Naive B cell (primary cell): ENCODE results near the gene WASHC2C. TPM values are rescaled to one million over a fixed set of nuclear protein-coding genes. Genes with fewer than 3 reads are reported as not detected.

Source experiments
- polyA plus RNA-seq, 6 donors: library from polyadenylated mRNA; unstranded; fragments of 300-500 nt; fragmentation: Illumina TruSeq; gene quantifications; one replicate each; pipeline ENCODE4 v1.2.3, GENCODE V29; 2021; ENCODE audit warnings: low read depth in 6 of 6

WASHC2C gene
- polyA plus RNA-seq, 6 donors from 2014 or later, result 7.1 to 42.2 (median 19.6) TPM

Other genes with a start within 250 kb of the WASHC2C start
- gene ZFAND4, start 54.5 kb upstream of the WASHC2C start, polyA plus RNA-seq, result 10 to 100 TPM; 10.5 to 19.0 (median 17.2) TPM
- 1 to 10 TPM in 2 of 6 donors, under 1 TPM in 3, not detected in 1; 0.18 to 3.4 (median 0.99) TPM for gene AGAP4, start 120.2 kb downstream of the WASHC2C start, polyA plus RNA-seq
- gene TIMM23, start 245.2 kb downstream of the WASHC2C start, polyA plus RNA-seq, result 10 to 100 TPM; 45.0 to 60.0 (median 53.9) TPM